ENCODE results near the gene ST3GAL3. TPM values are rescaled to one million over a fixed set of nuclear protein-coding genes. Genes with fewer than 3 reads are reported as not detected.

The ST3GAL3 gene
- total RNA-seq, 3 donors from 2014 or later, result 14.0 to 23.0 (median 19.7) TPM

DNA sequence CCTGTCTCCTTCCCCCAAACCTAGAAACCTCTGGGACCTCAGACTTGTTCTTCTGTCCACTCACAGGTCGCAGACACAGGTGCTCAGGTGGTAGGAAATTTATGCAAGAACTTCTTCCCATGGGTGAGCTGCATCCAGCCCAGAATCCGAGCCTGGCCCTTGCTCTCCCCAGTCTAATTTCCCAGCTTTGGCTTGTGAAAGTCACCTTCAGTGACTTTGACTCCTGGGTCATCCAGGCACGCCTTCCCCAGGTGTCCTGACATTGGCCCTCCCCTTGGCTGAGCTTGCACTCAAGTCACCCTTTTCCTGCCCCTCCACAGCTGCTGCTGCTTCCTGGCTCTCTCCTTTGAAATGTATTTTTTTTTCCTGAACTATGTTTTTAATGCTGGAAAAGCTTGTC is 246.0 kb downstream of the ST3GAL3 start:
- intact Hi-C loops (cut with DNase I; ENCODE audit: low total_unique reads), result loop anchor here (10.0 kb wide), 1 partner anchor 1109 kb away; the partner anchor contains the start of gene ZNF691
- TF ChIP-seq, protein P1, sequence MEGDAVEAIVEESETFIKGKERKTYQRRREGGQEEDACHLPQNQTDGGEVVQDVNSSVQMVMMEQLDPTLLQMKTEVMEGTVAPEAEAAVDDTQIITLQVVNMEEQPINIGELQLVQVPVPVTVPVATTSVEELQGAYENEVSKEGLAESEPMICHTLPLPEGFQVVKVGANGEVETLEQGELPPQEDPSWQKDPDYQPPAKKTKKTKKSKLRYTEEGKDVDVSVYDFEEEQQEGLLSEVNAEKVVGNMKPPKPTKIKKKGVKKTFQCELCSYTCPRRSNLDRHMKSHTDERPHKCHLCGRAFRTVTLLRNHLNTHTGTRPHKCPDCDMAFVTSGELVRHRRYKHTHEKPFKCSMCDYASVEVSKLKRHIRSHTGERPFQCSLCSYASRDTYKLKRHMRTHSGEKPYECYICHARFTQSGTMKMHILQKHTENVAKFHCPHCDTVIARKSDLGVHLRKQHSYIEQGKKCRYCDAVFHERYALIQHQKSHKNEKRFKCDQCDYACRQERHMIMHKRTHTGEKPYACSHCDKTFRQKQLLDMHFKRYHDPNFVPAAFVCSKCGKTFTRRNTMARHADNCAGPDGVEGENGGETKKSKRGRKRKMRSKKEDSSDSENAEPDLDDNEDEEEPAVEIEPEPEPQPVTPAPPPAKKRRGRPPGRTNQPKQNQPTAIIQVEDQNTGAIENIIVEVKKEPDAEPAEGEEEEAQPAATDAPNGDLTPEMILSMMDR (IDR thresholded peaks at IDR 0.05), result no peak
- no peak for TF ChIP-seq POLR2A (IDR thresholded peaks at IDR 0.05)
- no peak for TF ChIP-seq POLR2AphosphoS5 (IDR thresholded peaks at IDR 0.05)
- H3K27ac ChIP-seq, result no peak overlapping the region
- no peaks in the 10 kb centered on the region for H3K9me3 ChIP-seq
- peaks cover 0 to under 1% of the 10 kb centered on the region in 2 donors for H3K4me1 ChIP-seq
- no peaks in the 10 kb centered on the region for H3K36me3 ChIP-seq
- no peak overlapping the region for H3K4me3 ChIP-seq
- H3K27me3 ChIP-seq, result no peaks in the 10 kb centered on the region
- DNase-seq (ENCODE audit: low spot score in 2 of 2), result no peak

DNA sequence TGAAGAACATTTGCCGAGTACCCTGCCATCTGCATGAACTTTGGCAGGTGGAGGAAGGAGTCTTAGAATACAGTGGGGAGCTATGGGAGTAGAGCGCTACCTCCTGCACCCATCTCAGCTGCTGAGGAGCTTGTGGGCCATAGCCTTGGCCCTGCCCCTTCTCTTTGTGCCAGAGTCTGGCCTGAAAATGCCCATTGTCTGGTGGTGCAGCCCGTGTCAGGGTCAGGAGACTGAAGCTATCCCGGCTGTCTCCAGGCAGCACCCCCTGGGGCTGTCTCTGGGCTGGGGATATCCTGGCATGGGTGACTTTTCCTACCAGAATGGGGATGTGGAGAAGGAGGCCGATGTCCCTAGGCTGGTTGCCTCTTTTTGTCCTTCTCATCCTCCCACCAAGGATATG is 246.7 kb downstream of the ST3GAL3 start:
- Histone ChIP-seq H3K9me3 (no peaks in the 10 kb centered on the region), H3K27me3 (no peaks in the 10 kb centered on the region), H3K4me1 (no peaks in the 10 kb centered on the region), H3K36me3 (no peaks in the 10 kb centered on the region), H3K4me3 (no peak overlapping the region), H3K27ac (no peak overlapping the region)
- no peak for TF ChIP-seq POLR2A (IDR thresholded peaks at IDR 0.05)
- TF ChIP-seq POLR2AphosphoS5 (IDR thresholded peaks at IDR 0.05), result no peak
- TF ChIP-seq, protein P1 (IDR thresholded peaks at IDR 0.05), result no peak
- intact Hi-C loops (cut with DNase I; ENCODE audit: low total_unique reads), result loop anchor here (10.0 kb wide), 1 partner anchor 1109 kb away; the partner anchor contains the start of gene ZNF691
- no peak for DNase-seq (ENCODE audit: low spot score in 2 of 2)

DNA sequence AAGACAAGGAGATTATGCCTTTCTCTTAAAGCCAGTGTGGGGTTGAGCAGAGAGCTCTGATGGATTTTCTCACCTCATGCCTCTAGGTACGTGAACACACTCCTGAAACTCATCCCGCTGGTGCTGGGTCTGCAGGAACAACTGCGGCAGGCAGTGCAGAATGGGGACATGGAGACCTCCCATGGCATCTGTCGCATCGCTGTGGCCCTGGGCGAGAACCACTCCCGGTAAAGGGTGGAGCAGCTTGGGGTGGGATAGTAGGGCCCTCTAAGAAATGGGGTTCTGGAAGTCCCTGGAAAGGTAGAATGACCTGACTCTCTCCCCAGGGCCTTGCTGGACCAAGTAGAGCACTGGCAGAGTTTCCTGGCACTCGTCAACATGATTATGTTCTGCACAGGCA is 248.9 kb downstream of the ST3GAL3 start:
- no peaks in the 10 kb centered on the region for H3K36me3 ChIP-seq
- intact Hi-C loops (cut with DNase I; ENCODE audit: low total_unique reads), result loop anchor here (10.0 kb wide), 1 partner anchor 1111 kb away; the partner anchor contains the start of gene ZNF691

DNA sequence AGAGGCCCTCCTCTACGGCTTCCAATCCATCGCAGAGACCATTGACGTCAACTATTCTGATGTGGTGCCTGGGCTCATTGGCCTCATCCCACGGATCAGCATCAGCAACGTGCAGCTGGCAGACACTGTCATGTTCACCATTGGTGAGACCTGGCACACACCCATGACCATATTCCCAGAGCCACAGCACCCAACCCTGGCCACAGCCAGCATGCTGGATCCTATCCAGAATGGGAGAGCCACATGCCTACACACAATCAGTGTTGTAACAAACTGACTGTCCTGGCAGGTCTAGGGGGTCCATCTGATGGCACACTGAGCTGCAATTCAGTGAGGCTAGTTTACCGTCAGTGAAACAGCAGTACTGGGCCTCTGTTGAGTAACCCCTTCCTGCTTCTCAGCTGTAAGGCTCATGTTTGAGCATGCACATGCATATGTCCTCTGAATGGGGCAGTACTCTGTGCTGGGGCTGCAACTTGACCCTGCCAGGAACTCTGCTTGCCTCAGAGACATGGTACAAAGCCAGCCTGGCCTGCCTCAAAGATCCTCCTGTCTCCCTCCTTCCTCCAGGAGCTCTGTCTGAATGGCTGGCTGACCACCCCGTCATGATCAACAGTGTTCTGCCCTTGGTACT is 250.2 kb downstream of the ST3GAL3 start:
- Histone ChIP-seq H3K9me3 (no peaks in the 10 kb centered on the region), H3K27ac (no peak overlapping the region), H3K27me3 (no peaks in the 10 kb centered on the region), H3K4me3 (no peak overlapping the region), H3K36me3 (no peaks in the 10 kb centered on the region), H3K4me1 (no peaks in the 10 kb centered on the region)
- no peak for DNase-seq (ENCODE audit: low spot score in 2 of 2)
- TF ChIP-seq POLR2AphosphoS5 (IDR thresholded peaks at IDR 0.05) (no peak), POLR2A (IDR thresholded peaks at IDR 0.05) (no peak)
- TF ChIP-seq, protein P1 (IDR thresholded peaks at IDR 0.05), result no peak
- intact Hi-C loops (cut with DNase I; ENCODE audit: low total_unique reads), result loop anchor here (10.0 kb wide), 1 partner anchor 1113 kb away; the partner anchor contains the start of gene ZNF691

More for the DNA sequence above, 248.9 kb downstream of the ST3GAL3 start:
- Histone ChIP-seq H3K4me3 (no peak overlapping the region), H3K27ac (no peak overlapping the region), H3K27me3 (no peaks in the 10 kb centered on the region), H3K9me3 (no peaks in the 10 kb centered on the region), H3K4me1 (no peaks in the 10 kb centered on the region)
- no peak for DNase-seq (ENCODE audit: low spot score in 2 of 2)
- TF ChIP-seq POLR2A (IDR thresholded peaks at IDR 0.05) (no peak), POLR2AphosphoS5 (IDR thresholded peaks at IDR 0.05) (no peak)
- TF ChIP-seq, protein P1 (IDR thresholded peaks at IDR 0.05), result no peak

All from breast epithelium (tissue), 4 donors.